GM13977 (cell line): ENCODE measurements around the gene ROBO1.
"Not testable (repeated sequence)": the region's sequence is repeated elsewhere in the genome, so short reads cannot be mapped to it uniquely, and the experiment has no call there.

Experiments used
- DNase-seq: peaks from one replicate; pipeline ENCODE4 v3.0.0; 2012; ENCODE audit warnings: low spot score
- CTCF ChIP-seq: IDR thresholded peaks from 2 replicates; pipeline ENCODE4 v1.5.1; 2012; ENCODE audit warnings: mild to moderate bottlenecking, control low read depth; ENCODE audit not compliant: insufficient read depth; ENCODE audit errors: extremely low read depth, missing control alignments
- in situ Hi-C: fragments of 300-500 bp; cut with MboI; formaldehyde crosslinking; loops from one replicate; pipeline ENCODE4 v1.12.0; 2022; ENCODE audit warnings: low sequenced_read_pairs, low pct_unique_long_range_greater_than_20kb, mixed read lengths, inconsistent platforms; ENCODE audit not compliant: unreplicated experiment

ROBO1 gene

GRCh38 chr3:78887029-78887428 is 880.8 kb downstream of the ROBO1 start:
- in situ Hi-C loops = no loop called here

GRCh38 chr3:78884567-78884966 is 883.2 kb downstream of the ROBO1 start:
- in situ Hi-C loops, DNase-seq: not testable (repeated sequence)

More at GRCh38 chr3:78887029-78887428, 880.8 kb downstream of the ROBO1 start:
- TF ChIP-seq CTCF = no peak
- DNase-seq = no peak

GRCh38 chr3:78882251-78882650 is 885.5 kb downstream of the ROBO1 start:
- in situ Hi-C loops = no loop called here
- no peak for TF ChIP-seq CTCF
- no peak for DNase-seq

GRCh38 chr3:78881501-78881900 is 886.3 kb downstream of the ROBO1 start:
- TF ChIP-seq CTCF = no peak
- DNase-seq = no peak
- in situ Hi-C loops = no loop called here

GRCh38 chr3:78880603-78881461 is 887.0 kb downstream of the ROBO1 start:
- no peak for TF ChIP-seq CTCF
- in situ Hi-C loops = no loop called here
- DNase-seq = no peak

GRCh38 chr3:78879295-78879860 is 888.4 kb downstream of the ROBO1 start:
- in situ Hi-C loops = no loop called here
- no peak for DNase-seq
- no peak for TF ChIP-seq CTCF

- no peak for DNase-seq
- in situ Hi-C loops = no loop called here
- no peak for TF ChIP-seq CTCF
Measured at GRCh38 chr3:78878789-78879188, 889.0 kb downstream of the ROBO1 start.
